Mesendoderm (in vitro differentiated cells): Measurements from ENCODE around the gene NPIPB2.
"Not testable (repeated sequence)": the region's sequence is repeated elsewhere in the genome, so short reads cannot be mapped to it uniquely, and the experiment has no call there.

Experiments used
- DNase-seq: peaks from one replicate; pipeline ENCODE4 v3.0.0; 2013
- H2AK5ac ChIP-seq: 2 replicates; pipeline ENCODE4 v1.6.1; 2013; ENCODE audit warnings: low read length, inconsistent platforms
- H2BK120ac ChIP-seq: 2 replicates; pipeline ENCODE4 v1.6.1; 2013; ENCODE audit warnings: low read depth, mild to moderate bottlenecking, low read length, moderate library complexity, mixed read lengths
- H2BK15ac ChIP-seq: replicated peaks from 2 replicates; pipeline ENCODE4 v1.6.1; 2013; ENCODE audit warnings: low read depth, mild to moderate bottlenecking, moderate library complexity
- H2BK5ac ChIP-seq: 2 replicates; pipeline ENCODE4 v1.6.1; 2013; ENCODE audit warnings: low read length, inconsistent platforms
- H3K18ac ChIP-seq: 2 replicates; pipeline ENCODE4 v1.6.1; 2013; ENCODE audit warnings: mild to moderate bottlenecking, low read length, mixed read lengths
- H3K23ac ChIP-seq: one replicate; pipeline ENCODE4 v1.6.1; 2013; ENCODE audit warnings: low read length
- H3K27ac ChIP-seq: 2 replicates; pipeline ENCODE4 v1.5.1; 2013; ENCODE audit warnings: low read depth, mild to moderate bottlenecking, inconsistent platforms, low read length, moderate library complexity
- H3K27me3 ChIP-seq: 2 replicates; pipeline ENCODE4 v1.6.1; 2013; ENCODE audit warnings: low read length, control low read depth, mild to moderate bottlenecking, inconsistent platforms; ENCODE audit not compliant: insufficient read depth, poor library complexity
- H3K36me3 ChIP-seq: 2 replicates; pipeline ENCODE4 v1.6.1; 2013; ENCODE audit warnings: low read length, inconsistent platforms; ENCODE audit not compliant: control insufficient read depth, insufficient read depth
- H3K4ac ChIP-seq: one replicate; pipeline ENCODE4 v1.6.1; 2013; ENCODE audit warnings: low read depth, mild to moderate bottlenecking, low read length, moderate library complexity
- H3K4me1 ChIP-seq: 2 replicates; pipeline ENCODE4 v1.6.1; 2013; ENCODE audit warnings: low read depth, low read length, inconsistent platforms; ENCODE audit not compliant: control insufficient read depth
- H3K4me2 ChIP-seq: 2 replicates; pipeline ENCODE4 v1.6.1; 2013; ENCODE audit warnings: low read length
- H3K4me3 ChIP-seq: 2 replicates; pipeline ENCODE4 v1.5.1; 2013; ENCODE audit warnings: mild to moderate bottlenecking, low read length
- H3K56ac ChIP-seq: one replicate; pipeline ENCODE4 v1.6.1; 2013; ENCODE audit warnings: low read length
- H3K79me1 ChIP-seq: 2 replicates; pipeline ENCODE4 v1.6.1; 2013; ENCODE audit warnings: low read length, inconsistent platforms
- H3K79me2 ChIP-seq: 2 replicates; pipeline ENCODE4 v1.6.1; 2013; ENCODE audit warnings: mild to moderate bottlenecking, low read length; ENCODE audit not compliant: control insufficient read depth, insufficient read depth
- H3K9ac ChIP-seq: 2 replicates; pipeline ENCODE4 v1.6.1; 2013; ENCODE audit warnings: low read length, inconsistent platforms
- H4K5ac ChIP-seq: one replicate; pipeline ENCODE4 v1.6.1; 2013; ENCODE audit warnings: low read length
- H4K8ac ChIP-seq: one replicate; pipeline ENCODE4 v1.6.1; 2013; ENCODE audit warnings: low read depth, mild to moderate bottlenecking, control low read depth, low read length, moderate library complexity
- WGBS: extraction: QIAGEN DNeasy Blood & Tissue Kit; methylation state at CpG from one replicate; pipeline ENCODE4 v1.1.7; 2013; ENCODE audit warnings: low lambda C conversion rate, missing lambda C conversion rate; ENCODE audit not compliant: insufficient coverage; ENCODE audit errors: extremely low coverage; 5-methylcytosine and 5-hydroxymethylcytosine counted together

NPIPB2 gene

GRCh38 chr16:11946433-11946832 is 4.6 kb upstream of the NPIPB2 start:
- Histone ChIP-seq H3K18ac (no peak overlapping the region), H3K27ac (no peak overlapping the region), H3K23ac (no peak overlapping the region), H3K4ac (no peak overlapping the region), H4K5ac (no peak overlapping the region), H3K4me1 (no peaks in the 10 kb centered on the region), H3K79me1 (no peaks in the 10 kb centered on the region), H3K4me2 (no peak overlapping the region), H4K8ac (no peak overlapping the region), H2BK15ac (no peak overlapping the region), H3K4me3 (no peak overlapping the region), H3K56ac (no peak overlapping the region), H2BK5ac (no peak overlapping the region), H2AK5ac (no peak overlapping the region), H3K79me2 (no peaks in the 10 kb centered on the region), H2BK120ac (no peak overlapping the region), H3K9ac (no peak overlapping the region), H3K36me3 (no peaks in the 10 kb centered on the region), H3K27me3 (no peaks in the 10 kb centered on the region)
- no CpG with 5 or more reads among the region's 3 CpGs for WGBS
- no peak for DNase-seq

- H3K4ac ChIP-seq, H3K4me3 ChIP-seq, DNase-seq, H3K9ac ChIP-seq, H3K27ac ChIP-seq, H3K27me3 ChIP-seq, H3K4me1 ChIP-seq, H3K23ac ChIP-seq, H4K8ac ChIP-seq, H4K5ac ChIP-seq, H2BK5ac ChIP-seq, H2BK15ac ChIP-seq, H3K56ac ChIP-seq, H3K4me2 ChIP-seq, H3K79me1 ChIP-seq, H2AK5ac ChIP-seq, H3K79me2 ChIP-seq, H2BK120ac ChIP-seq, H3K36me3 ChIP-seq, H3K18ac ChIP-seq: not testable (repeated sequence)
- no CpG with 5 or more reads among the region's 13 CpGs for WGBS
These were observed 14.5 kb downstream of the NPIPB2 start for GRCh38 chr16:11927350-11927749.

DNA sequence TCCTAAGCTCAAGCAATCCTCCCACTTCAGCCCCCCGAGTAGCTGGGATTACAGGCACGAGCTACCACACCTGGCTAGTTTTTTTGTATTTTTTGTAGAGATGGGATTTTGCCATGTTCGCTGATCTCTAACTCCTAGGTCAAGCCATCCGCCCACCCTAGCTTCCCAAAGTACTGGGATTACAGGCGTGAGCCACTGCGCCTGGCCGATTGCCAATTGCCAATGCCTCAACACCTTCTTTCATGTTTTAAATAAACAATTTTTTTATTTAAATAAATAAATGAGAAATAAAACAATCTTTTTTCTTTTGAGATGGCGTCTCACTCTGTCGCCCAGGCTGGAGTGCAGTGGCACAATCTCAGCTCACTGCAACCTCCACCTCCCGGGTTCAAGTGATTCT is 17.8 kb downstream of the NPIPB2 start:
- not testable (repeated sequence) for H3K4me1 ChIP-seq, H3K4ac ChIP-seq, H2BK120ac ChIP-seq, H3K4me3 ChIP-seq, H2AK5ac ChIP-seq, H4K5ac ChIP-seq, H3K9ac ChIP-seq, DNase-seq, H3K36me3 ChIP-seq, H3K27ac ChIP-seq, H3K79me2 ChIP-seq, H3K27me3 ChIP-seq, H3K23ac ChIP-seq, H3K4me2 ChIP-seq, H3K18ac ChIP-seq, H3K79me1 ChIP-seq, H4K8ac ChIP-seq, H3K56ac ChIP-seq, H2BK5ac ChIP-seq, H2BK15ac ChIP-seq
- no CpG with 5 or more reads among the region's 10 CpGs for WGBS

- Histone ChIP-seq H3K4me3 (no peak overlapping the region), H3K4me2 (peak overlapping the region; percentile 32), H3K27ac (peak overlapping the region; percentile 9), H2BK5ac (no peak overlapping the region), H2BK120ac (no peak overlapping the region), H3K23ac (no peak overlapping the region), H2BK15ac (no peak overlapping the region), H3K4ac (no peak overlapping the region), H3K79me1 (peaks cover 4% of the 10 kb centered on the region), H3K4me1 (peaks cover 9% of the 10 kb centered on the region), H4K5ac (peak overlapping the region; percentile 64), H2AK5ac (no peak overlapping the region), H3K36me3 (no peaks in the 10 kb centered on the region), H3K18ac (no peak overlapping the region), H3K9ac (peak overlapping the region; percentile 55), H3K79me2 (peaks cover 36% of the 10 kb centered on the region), H3K27me3 (no peaks in the 10 kb centered on the region), H3K56ac (peak overlapping the region; percentile 59), H4K8ac (no peak overlapping the region)
- WGBS = no CpG with 5 or more reads among the region's 13 CpGs
- DNase-seq = peak; percentile 47
These were observed 25.1 kb downstream of the NPIPB2 start for GRCh38 chr16:11916524-11917285.

DNA sequence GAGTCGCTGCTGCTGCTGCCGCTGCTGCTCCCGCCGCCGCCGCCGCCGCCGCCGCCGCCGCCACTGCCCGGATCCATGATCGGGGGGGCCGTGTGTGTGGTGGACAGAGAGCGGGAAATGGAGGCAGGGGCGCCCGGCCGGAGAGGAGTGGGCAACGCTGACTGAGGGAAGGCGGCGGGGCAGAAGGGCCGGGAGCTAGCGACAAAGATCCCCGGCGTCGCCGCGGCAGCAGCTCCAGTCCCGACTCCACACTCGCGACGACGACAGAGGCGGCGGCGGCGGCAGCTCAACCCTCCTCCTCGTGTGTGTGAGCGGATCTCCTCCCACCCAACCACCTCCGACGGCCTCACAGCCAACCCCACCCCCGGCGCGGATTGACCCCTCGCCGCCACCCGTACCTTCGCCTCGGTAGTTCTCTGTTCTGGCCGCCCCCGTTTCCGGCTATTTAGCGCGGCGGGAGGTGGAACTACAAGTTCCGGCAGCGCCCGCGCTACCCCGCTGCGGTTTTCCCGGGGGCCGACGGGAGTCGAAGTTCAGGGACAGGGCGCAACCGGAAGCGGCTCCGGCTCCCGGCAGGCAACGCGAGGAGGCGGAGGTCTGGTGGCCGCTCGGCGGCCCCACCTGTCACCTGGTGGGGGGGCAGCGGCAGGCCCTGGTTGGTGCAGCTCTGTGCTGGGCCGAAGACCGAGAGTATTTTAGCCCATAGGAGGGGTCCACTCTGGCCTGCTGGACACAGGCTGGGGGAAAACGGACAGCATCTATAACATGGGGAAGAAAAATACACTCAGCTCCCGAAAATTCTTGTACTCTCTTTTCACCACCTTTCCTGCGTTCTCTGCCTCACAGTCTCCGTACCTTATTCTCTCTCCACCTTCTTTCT is 26.0 kb downstream of the NPIPB2 start, which contains the start of gene GSPT1:
Gene GSPT1, minus strand, starts transcription at position 313 of the 880 bp plus-strand sequence. Its CDS starts 236 bp downstream, at position 77.
- Histone ChIP-seq H3K79me1 (peaks cover 4% of the 10 kb centered on the region), H2AK5ac (no peak within 1 kb of the TSS), H3K27me3 (no peaks in the 10 kb centered on the region), H4K5ac (peak within 1 kb of the TSS; percentile 64), H3K79me2 (peaks cover 44% of the 10 kb centered on the region), H3K9ac (peak within 1 kb of the TSS; percentile 95), H2BK5ac (no peak within 1 kb of the TSS), H2BK120ac (no peak within 1 kb of the TSS), H3K56ac (peak within 1 kb of the TSS; percentile 98), H2BK15ac (no peak within 1 kb of the TSS), H3K23ac (no peak within 1 kb of the TSS), H3K18ac (peak within 1 kb of the TSS; percentile 51), H3K4me3 (peak within 1 kb of the TSS; percentile 93), H4K8ac (no peak within 1 kb of the TSS), H3K4me2 (peak within 1 kb of the TSS; percentile 82), H3K4ac (peak within 1 kb of the TSS; percentile 44), H3K4me1 (peaks cover 9% of the 10 kb centered on the region), H3K27ac (peak within 1 kb of the TSS; percentile 49), H3K36me3 (no peaks in the 10 kb centered on the region)
- no CpG with 5 or more reads among the region's 84 CpGs for WGBS
- peak; percentile 100 for DNase-seq
